OCI-LY1 (cell line): ENCODE measurements around the gene WWOX.

ENCODE experiments used
- EZH2 ChIP-seq: fragments of 200-600 bp; sonication (generic), shearing (Covaris generic); IDR thresholded peaks from 2 replicates; pipeline ENCODE4 v1.8.0; 2017; ENCODE audit warnings: borderline replicate concordance, mixed run types, mild to moderate bottlenecking, antibody characterized with exemption, low read length, moderate library complexity, mixed read lengths
- TF ChIP-seq, protein P1 (sequence below): fragments of 200-600 bp; sonication (generic), shearing (Covaris generic); IDR thresholded peaks from 2 replicates; pipeline ENCODE4 v1.5.1; 2017; ENCODE audit warnings: mild to moderate bottlenecking, antibody characterized with exemption, low read length, moderate library complexity, mixed read lengths

- TF ChIP-seq, protein P1, sequence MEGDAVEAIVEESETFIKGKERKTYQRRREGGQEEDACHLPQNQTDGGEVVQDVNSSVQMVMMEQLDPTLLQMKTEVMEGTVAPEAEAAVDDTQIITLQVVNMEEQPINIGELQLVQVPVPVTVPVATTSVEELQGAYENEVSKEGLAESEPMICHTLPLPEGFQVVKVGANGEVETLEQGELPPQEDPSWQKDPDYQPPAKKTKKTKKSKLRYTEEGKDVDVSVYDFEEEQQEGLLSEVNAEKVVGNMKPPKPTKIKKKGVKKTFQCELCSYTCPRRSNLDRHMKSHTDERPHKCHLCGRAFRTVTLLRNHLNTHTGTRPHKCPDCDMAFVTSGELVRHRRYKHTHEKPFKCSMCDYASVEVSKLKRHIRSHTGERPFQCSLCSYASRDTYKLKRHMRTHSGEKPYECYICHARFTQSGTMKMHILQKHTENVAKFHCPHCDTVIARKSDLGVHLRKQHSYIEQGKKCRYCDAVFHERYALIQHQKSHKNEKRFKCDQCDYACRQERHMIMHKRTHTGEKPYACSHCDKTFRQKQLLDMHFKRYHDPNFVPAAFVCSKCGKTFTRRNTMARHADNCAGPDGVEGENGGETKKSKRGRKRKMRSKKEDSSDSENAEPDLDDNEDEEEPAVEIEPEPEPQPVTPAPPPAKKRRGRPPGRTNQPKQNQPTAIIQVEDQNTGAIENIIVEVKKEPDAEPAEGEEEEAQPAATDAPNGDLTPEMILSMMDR = no peak
- TF ChIP-seq EZH2 = no peak
These were observed 890.9 kb downstream of the WWOX start for GRCh38 chr16:78990309-78990701.
